ENCODE data around the gene TOR4A.

GRCh38 chr9:137317021-137317717 lies 39.6 kb downstream of the TOR4A start:
- no peak for TF ChIP-seq EZH2phosphoT487 (IDR thresholded peaks at IDR 0.05; ENCODE audit: borderline replicate concordance, low read depth, low read length)
- TF ChIP-seq CTCF (conservative IDR thresholded peaks at IDR 0.05; ENCODE audit: low read length) = no peak
